Smooth muscle cell (in vitro differentiated cells): ENCODE measurements around the gene AMIGO2. TPM values are rescaled to one million over a fixed set of nuclear protein-coding genes. Genes with fewer than 3 reads are reported as not detected.

ENCODE experiments used
- DNase-seq: peaks from one replicate; lab custom pipeline; 2025; ENCODE audit not compliant: unreplicated experiment; lab: John Stamatoyannopoulos, UW
- H2AFZ ChIP-seq: fragments of 200-600 bp; sonication (generic); 2 replicates; pipeline ENCODE4 v1.6.0; 2016; ENCODE audit warnings: antibody characterized with exemption, low read depth, mild to moderate bottlenecking
- H3F3A ChIP-seq: fragments of 200-600 bp; sonication (generic); 2 replicates; pipeline ENCODE4 v1.6.0; 2017; ENCODE audit warnings: antibody characterized with exemption, low read depth
- H3K27ac ChIP-seq: fragments of 200-600 bp; sonication (generic); 2 replicates; pipeline ENCODE4 v1.5.1; 2016; ENCODE audit warnings: low read depth, mild to moderate bottlenecking
- H3K27me3 ChIP-seq: fragments of 200-600 bp; sonication (generic); 2 replicates; pipeline ENCODE4 v1.6.1; 2016; ENCODE audit warnings: low read depth, mild to moderate bottlenecking
- H3K36me3 ChIP-seq: fragments of 200-600 bp; sonication (generic); 2 replicates; pipeline ENCODE4 v1.5.1; 2016; ENCODE audit warnings: low read depth
- H3K4me1 ChIP-seq: fragments of 200-600 bp; sonication (generic); 2 replicates; pipeline ENCODE4 v1.5.1; 2016; ENCODE audit warnings: low read depth
- H3K4me2 ChIP-seq: fragments of 200-600 bp; sonication (generic); 2 replicates; pipeline ENCODE4 v1.6.0; 2016; ENCODE audit warnings: mild to moderate bottlenecking
- H3K4me3 ChIP-seq: fragments of 200-600 bp; sonication (generic); 2 replicates; pipeline ENCODE4 v1.5.1; 2016; ENCODE audit warnings: mild to moderate bottlenecking
- H3K79me2 ChIP-seq: fragments of 200-600 bp; sonication (generic); 2 replicates; pipeline ENCODE4 v1.6.0; 2016; ENCODE audit warnings: low read depth, mild to moderate bottlenecking
- H3K9ac ChIP-seq: fragments of 200-600 bp; sonication (generic); 2 replicates; pipeline ENCODE4 v1.6.0; 2016; ENCODE audit warnings: low read depth
- H3K9me3 ChIP-seq: fragments of 200-600 bp; sonication (generic); replicated peaks from 2 replicates; pipeline ENCODE4 v1.5.1; 2016; ENCODE audit warnings: low read depth
- H4K20me1 ChIP-seq: fragments of 200-600 bp; sonication (generic); 2 replicates; pipeline ENCODE4 v1.6.0; 2016; ENCODE audit warnings: low read depth
- WGBS: methylation state at CpG from one replicate; pipeline ENCODE4 v1.1.7; 2016; ENCODE audit warnings: low lambda C conversion rate; 5-methylcytosine and 5-hydroxymethylcytosine counted together
- polyA plus RNA-seq: library from polyadenylated mRNA; unstranded; fragments of >200 nt; fragmentation: Nextera tagmentation; extraction: Ambion mirVana; gene quantifications from 2 replicates; pipeline ENCODE4 v1.2.1, GENCODE V29; 2016
- total RNA-seq: library from RNA; depleted of rRNA; stranded (reverse); fragments of >200 nt; gene quantifications from 2 replicates; pipeline ENCODE4 v1.2.3, GENCODE V29; 2014
- TF ChIP-seq, protein P1 (sequence below): fragments of 200-600 bp; sonication (generic); IDR thresholded peaks from 2 replicates; pipeline ENCODE4 v1.5.1; 2017; ENCODE audit warnings: borderline replicate concordance, mild to moderate bottlenecking, antibody characterized with exemption; ENCODE audit not compliant: insufficient read depth, poor library complexity, severe bottlenecking

Gene AMIGO2, protein sequence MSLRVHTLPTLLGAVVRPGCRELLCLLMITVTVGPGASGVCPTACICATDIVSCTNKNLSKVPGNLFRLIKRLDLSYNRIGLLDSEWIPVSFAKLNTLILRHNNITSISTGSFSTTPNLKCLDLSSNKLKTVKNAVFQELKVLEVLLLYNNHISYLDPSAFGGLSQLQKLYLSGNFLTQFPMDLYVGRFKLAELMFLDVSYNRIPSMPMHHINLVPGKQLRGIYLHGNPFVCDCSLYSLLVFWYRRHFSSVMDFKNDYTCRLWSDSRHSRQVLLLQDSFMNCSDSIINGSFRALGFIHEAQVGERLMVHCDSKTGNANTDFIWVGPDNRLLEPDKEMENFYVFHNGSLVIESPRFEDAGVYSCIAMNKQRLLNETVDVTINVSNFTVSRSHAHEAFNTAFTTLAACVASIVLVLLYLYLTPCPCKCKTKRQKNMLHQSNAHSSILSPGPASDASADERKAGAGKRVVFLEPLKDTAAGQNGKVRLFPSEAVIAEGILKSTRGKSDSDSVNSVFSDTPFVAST
- total RNA-seq (51.6 and 59.6 TPM in 2 replicates), polyA plus RNA-seq (30.4 and 54.8 TPM in 2 replicates)

DNA sequence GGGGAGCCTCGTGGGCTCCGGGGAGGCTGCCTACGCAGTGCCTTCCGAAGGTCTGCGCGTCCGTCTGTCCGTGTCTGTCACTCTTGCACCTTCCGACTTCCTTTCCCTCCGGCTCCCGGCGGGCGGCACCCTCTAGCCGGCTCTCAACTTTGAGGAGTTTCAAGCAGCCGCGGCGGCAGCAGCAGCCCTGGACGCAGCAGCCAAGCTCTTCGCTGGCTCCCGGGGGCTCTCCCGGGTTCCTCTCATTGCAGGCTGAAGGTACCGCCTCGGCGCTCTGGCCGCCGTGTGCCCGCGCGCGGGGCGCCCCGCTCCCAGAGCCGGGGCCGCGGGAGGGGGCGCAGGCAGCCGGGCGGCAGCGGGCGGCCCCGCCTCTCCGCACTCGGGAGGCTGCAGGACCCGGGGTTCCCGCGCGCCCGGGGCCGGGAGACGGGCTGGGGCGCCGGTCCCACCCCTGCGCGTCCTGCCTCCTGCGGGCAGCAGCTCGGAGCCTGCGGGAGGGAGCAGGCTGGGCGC is at the start of gene AMIGO2, which contains the start of gene PCED1B:
TSS of gene AMIGO2 (minus strand) at position 492 of the 513 bp plus-strand sequence. CDS start 957 bp downstream, outside the sequence.
TSS of gene PCED1B (plus strand) at position 154 of the 513 bp plus-strand sequence. CDS start 155,443 bp downstream, outside the sequence.
- H3K4me2 ChIP-seq: peak within 1 kb of the TSS; percentile 83
- no peak for DNase-seq
- peaks cover 17% of the 10 kb centered on the region for H3F3A ChIP-seq
- under 1% methylated on average over 41 of the region's 58 CpGs for WGBS
- H2AFZ ChIP-seq: peak within 1 kb of the TSS; percentile 91
- no peaks in the 10 kb centered on the region for H3K36me3 ChIP-seq
- H3K4me3 ChIP-seq: peak within 1 kb of the TSS; percentile 80
- peak within 1 kb of the TSS; percentile 70 for H3K9ac ChIP-seq
- H3K4me1 ChIP-seq: peaks cover 6% of the 10 kb centered on the region
- TF ChIP-seq, protein P1, sequence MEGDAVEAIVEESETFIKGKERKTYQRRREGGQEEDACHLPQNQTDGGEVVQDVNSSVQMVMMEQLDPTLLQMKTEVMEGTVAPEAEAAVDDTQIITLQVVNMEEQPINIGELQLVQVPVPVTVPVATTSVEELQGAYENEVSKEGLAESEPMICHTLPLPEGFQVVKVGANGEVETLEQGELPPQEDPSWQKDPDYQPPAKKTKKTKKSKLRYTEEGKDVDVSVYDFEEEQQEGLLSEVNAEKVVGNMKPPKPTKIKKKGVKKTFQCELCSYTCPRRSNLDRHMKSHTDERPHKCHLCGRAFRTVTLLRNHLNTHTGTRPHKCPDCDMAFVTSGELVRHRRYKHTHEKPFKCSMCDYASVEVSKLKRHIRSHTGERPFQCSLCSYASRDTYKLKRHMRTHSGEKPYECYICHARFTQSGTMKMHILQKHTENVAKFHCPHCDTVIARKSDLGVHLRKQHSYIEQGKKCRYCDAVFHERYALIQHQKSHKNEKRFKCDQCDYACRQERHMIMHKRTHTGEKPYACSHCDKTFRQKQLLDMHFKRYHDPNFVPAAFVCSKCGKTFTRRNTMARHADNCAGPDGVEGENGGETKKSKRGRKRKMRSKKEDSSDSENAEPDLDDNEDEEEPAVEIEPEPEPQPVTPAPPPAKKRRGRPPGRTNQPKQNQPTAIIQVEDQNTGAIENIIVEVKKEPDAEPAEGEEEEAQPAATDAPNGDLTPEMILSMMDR: no peak
- H3K27ac ChIP-seq: peak within 1 kb of the TSS; percentile 79
- H3K9me3 ChIP-seq: no peaks in the 10 kb centered on the region
- peaks cover 25% of the 10 kb centered on the region for H3K79me2 ChIP-seq
- H3K27me3 ChIP-seq: no peaks in the 10 kb centered on the region
- H4K20me1 ChIP-seq: peaks cover 14% of the 10 kb centered on the region

DNA sequence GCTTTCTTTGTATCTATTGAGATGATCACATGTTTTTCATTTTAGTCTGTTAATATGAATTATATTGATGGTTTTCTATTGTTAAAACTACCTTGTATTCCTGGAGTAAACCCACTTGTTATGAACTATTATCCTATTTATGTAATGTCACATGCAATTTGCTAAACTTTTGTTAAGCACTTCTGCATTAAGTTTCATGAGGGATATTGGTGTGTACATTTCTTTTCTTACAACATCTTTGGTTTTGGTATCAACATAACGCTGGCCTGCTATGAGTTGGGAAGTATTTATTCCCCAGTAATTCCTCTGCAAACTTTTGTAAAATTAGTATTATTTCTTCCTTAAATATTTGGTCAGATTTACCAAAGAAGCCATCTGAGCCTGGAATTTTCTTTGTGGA is 46.5 kb upstream of the AMIGO2 start:
- no peak overlapping the region for H3K4me3 ChIP-seq
- H3K36me3 ChIP-seq: no peaks in the 10 kb centered on the region
- H3F3A ChIP-seq: peaks cover under 1% of the 10 kb centered on the region
- no peak for DNase-seq
- no peaks in the 10 kb centered on the region for H3K79me2 ChIP-seq
- no peak overlapping the region for H3K4me2 ChIP-seq
- H4K20me1 ChIP-seq: no peaks in the 10 kb centered on the region
- no peaks in the 10 kb centered on the region for H3K9me3 ChIP-seq
- H3K27ac ChIP-seq: no peak overlapping the region
- no peaks in the 10 kb centered on the region for H3K4me1 ChIP-seq
- no peak overlapping the region for H2AFZ ChIP-seq
- 96% methylated on average over 1 of the region's 1 CpG for WGBS
- TF ChIP-seq, protein P1: no peak
- no peaks in the 10 kb centered on the region for H3K27me3 ChIP-seq
- H3K9ac ChIP-seq: no peak overlapping the region

DNA sequence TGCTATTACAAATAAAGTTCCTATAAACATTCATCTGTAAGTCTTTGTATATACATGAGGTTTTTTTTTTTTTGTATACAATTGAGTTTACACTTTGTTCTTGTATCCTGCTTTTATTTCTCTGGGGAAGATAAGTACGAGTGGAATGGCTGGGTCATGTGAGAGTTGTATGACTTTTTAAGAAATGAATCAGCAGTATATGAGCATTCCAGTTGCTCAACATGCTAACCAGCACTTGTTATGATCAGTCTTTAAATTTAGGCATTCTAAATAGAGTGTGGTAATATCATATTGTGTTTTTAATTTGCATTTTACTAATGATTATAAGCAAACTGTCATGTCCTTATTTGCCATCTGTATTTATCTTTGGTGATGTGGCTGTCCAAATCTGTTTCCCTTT is 44.7 kb upstream of the AMIGO2 start:
- no peak overlapping the region for H2AFZ ChIP-seq
- DNase-seq: no peak
- no peak overlapping the region for H3K4me3 ChIP-seq
- TF ChIP-seq, protein P1: no peak
- H3K9ac ChIP-seq: no peak overlapping the region
- no peaks in the 10 kb centered on the region for H3K79me2 ChIP-seq
- 38% methylated on average over 1 of the region's 1 CpG for WGBS
- H3K27me3 ChIP-seq: no peaks in the 10 kb centered on the region
- H3K9me3 ChIP-seq: no peaks in the 10 kb centered on the region
- H4K20me1 ChIP-seq: no peaks in the 10 kb centered on the region
- H3K27ac ChIP-seq: no peak overlapping the region
- no peaks in the 10 kb centered on the region for H3K4me1 ChIP-seq
- no peaks in the 10 kb centered on the region for H3K36me3 ChIP-seq
- peaks cover 8% of the 10 kb centered on the region for H3F3A ChIP-seq
- H3K4me2 ChIP-seq: no peak overlapping the region
